SJCRH30 (cell line): ENCODE data around the gene ADPRHL1. TPM values are rescaled to one million over a fixed set of nuclear protein-coding genes. Genes with fewer than 3 reads are reported as not detected.
"Not testable (repeated sequence)": the region's sequence is repeated elsewhere in the genome, so short reads cannot be mapped to it uniquely, and the experiment has no call there.

Source experiments
- DNase-seq, 2 experiments: peaks; one replicate each; pipeline ENCODE4 v3.0.0-alpha.2; 2015 to 2020
- H3K27ac ChIP-seq: fragments of 250-450 bp; sonication (Bioruptor Pico); 2 replicates; pipeline ENCODE4 v1.5.1; 2020; ENCODE audit warnings: mild to moderate bottlenecking, moderate library complexity
- H3K27me3 ChIP-seq: fragments of 250-450 bp; sonication (Bioruptor Pico); 2 replicates; pipeline ENCODE4 v1.5.1; 2020; ENCODE audit warnings: mild to moderate bottlenecking, moderate library complexity
- H3K36me3 ChIP-seq: fragments of 250-450 bp; sonication (Bioruptor Pico); 2 replicates; pipeline ENCODE4 v1.5.1; 2020; ENCODE audit warnings: mild to moderate bottlenecking, moderate library complexity
- H3K4me1 ChIP-seq: fragments of 250-450 bp; sonication (Bioruptor Pico); 2 replicates; pipeline ENCODE4 v1.5.1; 2020; ENCODE audit warnings: mild to moderate bottlenecking, moderate library complexity
- H3K4me3 ChIP-seq: fragments of 250-450 bp; sonication (Bioruptor Pico); 2 replicates; pipeline ENCODE4 v1.5.1; 2020; ENCODE audit warnings: mild to moderate bottlenecking, moderate library complexity
- H3K9me3 ChIP-seq: fragments of 250-450 bp; sonication (Bioruptor Pico); replicated peaks from 2 replicates; pipeline ENCODE4 v1.5.1; 2020; ENCODE audit warnings: mild to moderate bottlenecking, moderate library complexity
- total RNA-seq: library from RNA; depleted of rRNA; stranded (reverse); fragments of >200 nt; shearing (Covaris generic); gene quantifications from 2 replicates; pipeline ENCODE4 v1.2.3, GENCODE V29; 2014

The ADPRHL1 gene
- total RNA-seq, 1 experiment from 2014 or later, result 2.2 TPM

DNA sequence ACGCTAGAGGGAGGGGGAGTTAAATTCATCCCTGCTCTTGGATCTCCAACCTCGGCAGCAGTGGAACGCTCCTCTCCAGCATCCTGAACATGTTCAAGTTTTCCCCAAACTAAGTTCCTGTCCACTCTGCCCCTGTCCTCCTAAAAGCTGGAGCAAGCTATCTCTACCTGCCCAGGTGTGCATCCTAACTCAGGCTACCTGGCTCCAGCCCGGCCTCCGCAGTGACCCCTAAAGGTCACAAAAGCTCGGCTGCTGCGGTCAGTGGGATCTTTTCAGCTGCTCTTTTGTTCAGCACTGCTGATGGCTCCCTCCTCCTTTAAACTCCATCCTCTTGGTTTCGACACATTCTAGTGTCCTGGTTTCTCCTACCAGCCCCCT, 35.9 kb upstream of the ADPRHL1 start:
- H3K27ac ChIP-seq, result peak overlapping the region; percentile 58
- no peaks in the 10 kb centered on the region for H3K9me3 ChIP-seq
- DNase-seq, result no peak
- peak overlapping the region; percentile 90 for H3K4me3 ChIP-seq
- H3K27me3 ChIP-seq, result no peaks in the 10 kb centered on the region
- peaks cover 26% of the 10 kb centered on the region for H3K4me1 ChIP-seq
- H3K36me3 ChIP-seq, result peaks cover 6% of the 10 kb centered on the region; the same call in 1 of the 2 replicates

DNA sequence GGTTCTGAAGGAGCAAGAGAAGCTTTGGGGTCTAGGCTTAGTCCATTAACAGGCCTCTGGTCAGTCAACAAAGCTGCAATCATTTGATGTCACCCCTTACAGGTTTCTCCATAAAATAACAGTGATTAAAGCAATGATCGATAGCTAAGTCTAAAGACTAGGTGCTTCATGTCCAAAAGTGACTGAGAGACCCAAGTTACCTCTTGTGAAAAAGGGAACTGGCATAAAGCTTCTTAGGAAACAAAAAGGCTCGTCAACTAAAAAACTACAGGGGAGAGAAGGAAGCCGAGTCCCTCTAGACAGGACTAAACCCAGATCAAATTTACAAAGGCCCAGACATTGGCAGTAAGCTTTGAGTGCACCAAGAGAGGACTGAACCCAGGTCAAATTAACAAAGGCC, 35.0 kb upstream of the ADPRHL1 start:
- Histone ChIP-seq H3K4me3 (no peak overlapping the region), H3K4me1 (peaks cover 17% of the 10 kb centered on the region), H3K27ac (no peak overlapping the region), H3K36me3 (peaks cover 3% of the 10 kb centered on the region; the same call in 1 of the 2 replicates), H3K9me3 (no peaks in the 10 kb centered on the region), H3K27me3 (no peaks in the 10 kb centered on the region)
- no peak for DNase-seq

DNA sequence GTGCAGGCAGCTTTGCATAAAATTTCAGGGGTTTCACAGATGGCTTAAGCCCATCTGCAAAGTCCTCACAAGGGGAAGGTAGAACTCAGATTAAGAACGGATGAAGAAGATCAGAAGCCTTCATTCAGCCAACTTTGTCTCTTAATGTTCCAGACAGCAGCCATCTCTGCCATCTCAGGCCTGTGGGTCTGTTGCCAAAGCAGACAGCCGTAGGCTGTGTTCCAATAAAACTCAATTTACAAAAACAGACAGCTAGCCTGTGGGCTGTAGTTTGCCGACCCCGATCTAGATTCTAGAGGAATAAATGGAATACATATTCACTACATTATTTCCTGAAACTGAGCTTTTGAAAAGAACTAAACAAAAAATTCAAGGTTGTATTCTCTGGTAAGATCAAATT, 33.4 kb upstream of the ADPRHL1 start:
- no peaks in the 10 kb centered on the region for H3K9me3 ChIP-seq
- peaks cover 5% of the 10 kb centered on the region for H3K36me3 ChIP-seq
- no peaks in the 10 kb centered on the region for H3K27me3 ChIP-seq
- H3K27ac ChIP-seq, result no peak overlapping the region
- H3K4me1 ChIP-seq, result peaks cover 4% of the 10 kb centered on the region
- no peak overlapping the region for H3K4me3 ChIP-seq
- DNase-seq, result no peak

DNA sequence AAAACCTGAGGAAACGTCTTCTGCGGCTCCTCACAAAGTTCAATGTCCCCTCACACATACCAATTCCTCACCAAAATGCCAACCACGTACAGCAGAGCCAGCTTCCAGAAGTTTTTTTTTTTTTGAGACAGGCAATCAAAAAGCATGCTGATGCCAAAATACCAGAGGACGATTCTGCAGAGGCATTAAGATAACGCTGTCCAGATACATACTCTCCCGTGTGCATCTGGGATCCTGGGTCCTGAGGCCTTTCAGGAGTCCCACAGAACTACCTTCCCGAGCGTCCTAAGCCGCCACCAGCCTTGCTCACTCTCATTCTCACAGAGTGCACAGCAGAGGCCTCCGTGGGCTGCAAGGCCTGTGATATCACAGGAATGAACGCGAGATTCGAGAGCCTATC, 32.3 kb upstream of the ADPRHL1 start:
- H3K27ac ChIP-seq, result no peak overlapping the region
- no peaks in the 10 kb centered on the region for H3K27me3 ChIP-seq
- peaks cover 4% of the 10 kb centered on the region for H3K4me1 ChIP-seq
- H3K36me3 ChIP-seq, result peaks cover 7% of the 10 kb centered on the region
- DNase-seq, result no peak
- no peak overlapping the region for H3K4me3 ChIP-seq
- H3K9me3 ChIP-seq, result no peaks in the 10 kb centered on the region

DNA sequence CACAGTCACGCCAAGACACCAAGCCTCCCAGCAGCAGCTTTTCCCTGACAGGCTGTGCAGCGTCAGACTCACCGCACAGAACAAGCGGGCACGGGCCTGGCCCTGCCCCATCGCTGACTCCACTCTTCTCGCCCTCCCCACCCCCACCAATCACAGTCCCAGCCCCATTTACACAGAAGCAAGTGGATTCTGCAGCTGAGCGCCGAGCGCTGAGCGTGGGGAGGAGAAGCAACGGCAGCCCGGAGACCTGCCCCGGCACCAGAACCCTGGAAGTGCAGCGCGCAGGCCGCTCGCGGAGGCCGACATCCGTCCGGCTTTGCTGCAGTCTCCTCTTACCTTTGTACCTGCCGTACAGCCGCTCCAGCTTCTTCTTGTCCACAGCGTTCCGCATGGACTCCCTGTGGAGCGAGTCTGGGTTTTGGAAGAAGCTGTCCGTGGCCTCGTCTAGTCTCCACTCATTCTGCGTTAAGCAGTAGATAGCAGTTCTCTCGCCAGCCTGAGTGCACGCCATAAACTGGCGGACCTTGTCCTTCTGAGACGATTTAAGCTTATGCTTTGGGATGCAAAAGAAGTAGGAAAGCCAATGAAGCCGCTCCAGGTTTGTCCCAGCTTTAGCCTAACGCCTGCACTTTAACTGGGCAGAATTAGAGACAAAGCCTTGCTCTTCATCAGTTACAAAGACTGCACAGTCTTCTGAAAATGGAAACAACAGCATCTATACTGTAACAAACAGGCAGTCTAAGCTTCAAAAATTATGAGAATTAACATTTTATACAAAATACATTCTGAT, 30.4 kb upstream of the ADPRHL1 start:
- Histone ChIP-seq H3K4me1 (peaks cover 1% of the 10 kb centered on the region), H3K36me3 (peaks cover 24% of the 10 kb centered on the region), H3K4me3 (no peak overlapping the region), H3K9me3 (no peaks in the 10 kb centered on the region), H3K27ac (no peak overlapping the region), H3K27me3 (no peaks in the 10 kb centered on the region)
- DNase-seq, result no peak

DNA sequence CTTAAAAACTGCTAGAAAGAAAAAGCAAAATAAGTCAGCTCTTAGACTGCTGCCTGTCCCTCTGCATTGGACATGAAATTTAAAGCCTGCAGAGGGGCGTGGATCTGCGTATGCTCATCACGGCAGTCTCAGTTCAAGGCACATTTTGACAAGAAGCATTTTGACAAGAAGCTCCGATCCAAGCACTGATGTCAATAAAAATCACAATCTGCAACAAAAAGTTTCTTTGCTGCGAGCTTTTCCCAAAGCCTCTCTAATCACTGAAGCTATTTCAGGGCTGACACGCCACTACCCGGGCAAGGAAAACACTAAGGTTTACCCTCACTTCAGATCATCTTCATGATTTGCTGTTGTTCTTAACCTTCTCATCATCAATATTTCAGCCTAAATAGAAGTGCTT, 29.8 kb upstream of the ADPRHL1 start:
- H3K36me3 ChIP-seq, result peaks cover 28% of the 10 kb centered on the region
- H3K27me3 ChIP-seq, result no peaks in the 10 kb centered on the region
- DNase-seq, result no peak
- H3K27ac ChIP-seq, result no peak overlapping the region
- no peaks in the 10 kb centered on the region for H3K4me1 ChIP-seq
- H3K4me3 ChIP-seq, result no peak overlapping the region
- H3K9me3 ChIP-seq, result no peaks in the 10 kb centered on the region

DNA sequence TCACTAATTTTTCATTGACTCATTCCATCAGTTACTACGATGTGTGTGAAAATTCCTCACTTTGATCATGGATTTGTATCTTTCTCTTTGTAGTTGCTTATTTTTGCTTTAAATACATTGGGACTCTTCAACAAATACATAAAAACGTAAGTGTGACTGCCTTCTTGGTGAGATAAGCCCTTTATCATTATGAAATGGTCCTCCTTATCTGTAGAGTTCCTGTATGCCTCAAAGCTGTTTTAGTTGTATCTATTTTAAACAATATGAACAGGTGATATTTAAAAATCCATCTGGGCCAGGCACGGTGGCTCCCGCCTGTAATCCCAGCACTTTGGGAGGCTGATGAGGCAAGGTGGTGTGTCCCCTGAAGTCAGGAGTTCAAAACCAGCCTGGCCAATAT, 25.9 kb upstream of the ADPRHL1 start:
- no peaks in the 10 kb centered on the region for H3K4me1 ChIP-seq
- H3K9me3 ChIP-seq, result no peaks in the 10 kb centered on the region
- DNase-seq, result no peak
- peaks cover 53% of the 10 kb centered on the region for H3K36me3 ChIP-seq
- no peak overlapping the region for H3K27ac ChIP-seq
- H3K27me3 ChIP-seq, result no peaks in the 10 kb centered on the region
- no peak overlapping the region for H3K4me3 ChIP-seq

DNA sequence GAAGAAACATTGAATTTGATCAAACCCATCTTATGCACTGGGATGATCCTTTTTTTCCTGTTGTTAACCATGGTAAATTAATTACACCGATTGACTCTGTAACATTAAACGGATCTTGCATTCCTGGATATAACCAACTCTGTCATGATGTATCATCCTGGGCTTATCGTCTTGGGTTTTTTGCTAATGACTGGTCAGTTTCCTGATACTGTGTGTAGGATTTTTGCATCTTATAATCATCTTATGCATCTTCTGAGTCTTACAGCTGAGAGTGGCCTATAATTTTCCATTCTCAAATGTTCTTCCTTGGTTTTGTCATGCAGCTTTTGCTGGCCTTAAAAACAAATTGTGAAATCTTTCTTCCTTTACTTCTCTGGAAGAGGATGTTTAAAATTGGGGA, 24.4 kb upstream of the ADPRHL1 start:
- no peaks in the 10 kb centered on the region for H3K27me3 ChIP-seq
- H3K4me1 ChIP-seq, result no peaks in the 10 kb centered on the region
- no peak overlapping the region for H3K27ac ChIP-seq
- no peaks in the 10 kb centered on the region for H3K9me3 ChIP-seq
- H3K36me3 ChIP-seq, result peaks cover 59% of the 10 kb centered on the region
- no peak for DNase-seq
- H3K4me3 ChIP-seq, result no peak overlapping the region

DNA sequence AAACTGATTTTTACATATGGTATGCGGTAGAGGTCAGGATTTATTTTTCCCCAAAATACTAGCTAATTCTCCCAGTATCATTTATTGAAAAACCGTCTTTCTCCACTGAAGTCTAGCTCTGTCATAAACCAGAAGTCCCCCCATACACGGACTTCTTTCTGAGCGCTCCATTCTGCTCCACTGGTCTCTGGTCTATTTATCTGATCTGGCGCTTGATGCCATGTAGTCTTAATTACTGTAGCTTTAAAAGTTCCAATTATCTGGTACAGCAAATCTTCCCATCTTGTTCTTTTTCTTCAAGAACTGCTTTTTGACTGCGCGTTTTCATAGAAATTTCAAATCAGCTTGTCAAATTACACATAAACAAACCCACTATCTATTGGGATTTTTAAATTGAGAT, 23.5 kb upstream of the ADPRHL1 start:
- no peaks in the 10 kb centered on the region for H3K9me3 ChIP-seq
- no peak for DNase-seq
- no peak overlapping the region for H3K4me3 ChIP-seq
- H3K27ac ChIP-seq, result no peak overlapping the region
- H3K27me3 ChIP-seq, result no peaks in the 10 kb centered on the region
- peaks cover 62% of the 10 kb centered on the region for H3K36me3 ChIP-seq
- H3K4me1 ChIP-seq, result no peaks in the 10 kb centered on the region

DNA sequence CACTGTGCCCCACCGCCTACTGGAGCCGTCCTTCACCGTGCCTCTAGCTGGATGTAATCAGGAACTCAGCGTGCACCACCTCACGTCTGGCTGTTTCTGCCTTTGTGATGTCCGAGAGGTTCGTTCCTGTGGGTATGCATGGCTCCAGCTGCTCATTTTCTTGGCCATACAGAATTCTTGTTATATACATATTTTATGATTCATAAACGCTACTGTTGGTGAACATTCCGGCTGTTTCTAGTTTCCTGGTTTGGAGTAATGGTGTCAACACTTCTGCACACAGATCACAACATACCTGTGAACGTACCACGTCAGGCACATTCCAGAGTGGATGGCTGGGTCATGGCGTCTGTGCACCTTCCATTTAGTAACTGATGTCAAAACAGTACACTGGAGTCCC, 22.6 kb upstream of the ADPRHL1 start:
- Histone ChIP-seq H3K9me3 (no peaks in the 10 kb centered on the region), H3K4me3 (no peak overlapping the region), H3K4me1 (no peaks in the 10 kb centered on the region), H3K36me3 (peaks cover 61% of the 10 kb centered on the region), H3K27me3 (no peaks in the 10 kb centered on the region), H3K27ac (no peak overlapping the region)
- DNase-seq, result no peak

DNA sequence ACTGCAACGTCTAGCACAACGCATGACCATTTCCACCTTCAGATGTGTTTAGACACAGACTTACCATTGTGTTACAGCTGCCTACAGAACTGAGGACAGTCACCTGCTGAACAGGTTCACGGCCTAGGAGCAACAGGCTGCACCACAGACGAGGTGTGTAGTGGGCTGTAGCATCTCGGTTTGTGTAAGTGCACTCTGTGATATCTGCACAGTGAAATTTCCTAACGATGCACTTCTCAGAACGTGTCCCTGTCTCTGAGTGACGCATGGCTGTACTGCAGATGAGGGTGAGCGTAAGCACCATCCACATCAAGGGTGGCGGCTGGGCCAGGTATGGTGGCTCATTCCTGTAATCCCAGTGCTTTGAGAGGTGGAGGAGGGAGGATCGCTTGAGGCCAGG, 22.0 kb upstream of the ADPRHL1 start:
- Histone ChIP-seq H3K4me3 (no peak overlapping the region), H3K27ac (no peak overlapping the region), H3K4me1 (no peaks in the 10 kb centered on the region), H3K9me3 (no peaks in the 10 kb centered on the region), H3K27me3 (no peaks in the 10 kb centered on the region), H3K36me3 (peaks cover 57% of the 10 kb centered on the region)
- no peak for DNase-seq

DNA sequence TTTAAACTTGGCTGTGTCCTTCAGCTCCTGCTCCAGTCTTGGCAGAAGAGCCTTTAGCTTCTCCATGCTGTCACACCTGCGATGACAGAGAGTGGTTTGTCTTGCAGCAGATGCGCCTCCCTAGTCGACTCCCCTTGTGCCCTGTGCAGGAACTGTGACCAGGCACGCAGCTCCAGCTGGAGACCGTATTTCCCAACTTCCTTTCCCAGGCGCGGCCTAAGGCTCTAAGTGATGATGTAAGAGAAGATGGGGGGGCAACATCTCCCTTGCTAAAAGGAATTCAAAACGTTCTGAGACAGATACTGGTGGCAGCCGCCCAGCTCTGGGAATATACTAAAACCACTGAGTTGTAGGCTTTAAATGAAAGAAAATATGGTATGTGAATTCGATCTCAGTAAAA, 20.9 kb upstream of the ADPRHL1 start:
- no peak overlapping the region for H3K4me3 ChIP-seq
- H3K4me1 ChIP-seq, result no peaks in the 10 kb centered on the region
- no peaks in the 10 kb centered on the region for H3K9me3 ChIP-seq
- H3K36me3 ChIP-seq, result peaks cover 51% of the 10 kb centered on the region
- no peaks in the 10 kb centered on the region for H3K27me3 ChIP-seq
- no peak for DNase-seq
- no peak overlapping the region for H3K27ac ChIP-seq

DNA sequence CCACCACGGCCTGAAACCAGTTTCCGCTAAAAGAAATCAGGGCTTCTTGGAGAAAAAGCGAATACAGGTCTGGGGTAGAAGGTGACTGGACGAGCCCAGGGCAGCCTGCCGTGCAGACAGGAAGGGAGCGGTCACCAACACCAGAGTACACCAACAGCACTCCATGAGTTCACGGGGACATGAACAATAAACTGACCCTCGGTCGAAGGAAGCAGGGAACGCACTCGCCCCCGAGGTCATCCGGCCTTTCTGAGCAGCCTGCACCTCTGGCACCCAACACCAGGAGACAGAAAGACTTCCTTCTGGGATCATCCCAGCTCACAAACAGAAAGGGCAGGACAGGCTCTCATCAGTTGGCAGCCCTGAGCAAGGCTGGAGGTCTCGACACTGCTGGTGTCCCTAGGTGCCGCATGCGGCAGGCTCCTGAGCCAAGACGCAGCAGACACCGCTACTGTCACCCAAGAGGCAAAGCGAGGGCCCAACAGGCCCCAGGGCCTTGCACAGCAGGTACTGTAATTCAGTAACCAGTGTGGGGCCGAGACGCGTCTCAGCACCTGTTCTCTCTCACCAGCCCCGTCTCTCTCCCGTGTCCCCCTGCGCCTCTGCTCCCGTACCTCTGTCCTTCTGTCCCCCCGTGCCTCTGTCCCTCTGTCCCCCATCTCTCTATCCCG, 19.2 kb upstream of the ADPRHL1 start:
- no peak overlapping the region for H3K4me3 ChIP-seq
- H3K36me3 ChIP-seq, result peaks cover 38% of the 10 kb centered on the region
- H3K27ac ChIP-seq, result no peak overlapping the region
- no peaks in the 10 kb centered on the region for H3K9me3 ChIP-seq
- no peaks in the 10 kb centered on the region for H3K27me3 ChIP-seq
- no peak for DNase-seq
- H3K4me1 ChIP-seq, result no peaks in the 10 kb centered on the region

DNA sequence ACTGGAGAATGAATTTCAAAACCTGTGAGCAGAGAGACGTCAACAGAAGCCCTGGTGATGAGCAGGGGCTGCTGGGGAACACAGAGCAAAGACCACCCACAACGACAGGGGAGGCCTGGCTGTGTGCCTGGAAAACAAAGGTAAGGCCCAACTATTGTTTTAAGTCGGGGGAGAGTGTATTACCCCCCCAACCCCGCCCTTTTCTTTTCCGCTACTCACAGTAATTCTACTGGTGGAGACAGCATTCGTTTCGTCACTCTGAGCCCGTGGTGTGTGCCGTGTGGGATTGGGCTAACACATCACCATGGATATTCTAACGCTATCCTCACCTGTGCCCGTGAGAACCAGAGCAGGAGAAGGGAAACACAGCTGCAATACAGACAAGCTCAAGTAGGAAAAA, 18.6 kb upstream of the ADPRHL1 start:
- Histone ChIP-seq H3K27me3 (no peaks in the 10 kb centered on the region), H3K4me3 (no peak overlapping the region), H3K9me3 (no peaks in the 10 kb centered on the region), H3K27ac (no peak overlapping the region), H3K4me1 (no peaks in the 10 kb centered on the region), H3K36me3 (peaks cover 38% of the 10 kb centered on the region)
- no peak for DNase-seq

DNA sequence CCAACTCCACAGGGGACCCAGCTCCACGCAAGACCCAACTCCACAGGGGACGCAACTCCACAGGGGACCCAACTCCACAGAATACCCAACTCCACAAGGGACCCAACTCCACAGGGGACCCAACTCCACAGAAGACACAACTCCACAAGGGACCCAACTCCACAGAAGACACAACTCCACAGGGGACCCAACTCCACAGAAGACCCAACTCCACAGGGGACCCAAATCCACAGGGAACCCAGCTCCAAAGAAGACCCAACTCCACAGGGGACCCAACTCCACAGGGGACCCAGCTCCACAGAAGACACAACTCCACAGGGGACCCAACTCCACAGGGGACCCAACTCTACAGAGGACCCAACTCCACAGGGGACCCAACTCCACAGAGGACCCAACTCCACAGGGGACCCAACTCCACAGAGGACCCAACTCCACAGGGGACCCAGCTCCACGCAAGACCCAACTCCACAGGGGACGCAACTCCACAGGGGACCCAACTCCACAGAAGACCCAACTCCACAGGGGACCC, 17.4 kb upstream of the ADPRHL1 start:
- H3K9me3 ChIP-seq, H3K27me3 ChIP-seq, DNase-seq, H3K4me1 ChIP-seq, H3K27ac ChIP-seq, H3K4me3 ChIP-seq: not testable (repeated sequence)
- peaks cover 29% of the 10 kb centered on the region for H3K36me3 ChIP-seq
